Breast epithelium (tissue), 3 donors: Measurements from ENCODE around the gene TSEN15.

Experiments used
- POLR2A ChIP-seq: fragments of 450-650 bp; IDR thresholded peaks from one replicate; pipeline ENCODE4 v1.6.1; 2016; ENCODE audit warnings: antibody characterized with exemption, mild to moderate bottlenecking, moderate library complexity
- POLR2AphosphoS5 ChIP-seq, 3 donors: sonication (generic); formaldehyde crosslinking; IDR thresholded peaks; one replicate each; pipeline ENCODE4 v1.6.1; 2017; ENCODE audit warnings: antibody characterized with exemption in 3 of 3
- TF ChIP-seq, protein P1 (sequence below), 3 donors: fragments of 450-650 bp; IDR thresholded peaks; one replicate each; pipeline ENCODE4 v1.5.1; 2016 to 2017; ENCODE audit warnings: antibody characterized with exemption in 3 of 3, mild to moderate bottlenecking in 3 of 3, moderate library complexity in 3 of 3

- TF ChIP-seq, protein P1, sequence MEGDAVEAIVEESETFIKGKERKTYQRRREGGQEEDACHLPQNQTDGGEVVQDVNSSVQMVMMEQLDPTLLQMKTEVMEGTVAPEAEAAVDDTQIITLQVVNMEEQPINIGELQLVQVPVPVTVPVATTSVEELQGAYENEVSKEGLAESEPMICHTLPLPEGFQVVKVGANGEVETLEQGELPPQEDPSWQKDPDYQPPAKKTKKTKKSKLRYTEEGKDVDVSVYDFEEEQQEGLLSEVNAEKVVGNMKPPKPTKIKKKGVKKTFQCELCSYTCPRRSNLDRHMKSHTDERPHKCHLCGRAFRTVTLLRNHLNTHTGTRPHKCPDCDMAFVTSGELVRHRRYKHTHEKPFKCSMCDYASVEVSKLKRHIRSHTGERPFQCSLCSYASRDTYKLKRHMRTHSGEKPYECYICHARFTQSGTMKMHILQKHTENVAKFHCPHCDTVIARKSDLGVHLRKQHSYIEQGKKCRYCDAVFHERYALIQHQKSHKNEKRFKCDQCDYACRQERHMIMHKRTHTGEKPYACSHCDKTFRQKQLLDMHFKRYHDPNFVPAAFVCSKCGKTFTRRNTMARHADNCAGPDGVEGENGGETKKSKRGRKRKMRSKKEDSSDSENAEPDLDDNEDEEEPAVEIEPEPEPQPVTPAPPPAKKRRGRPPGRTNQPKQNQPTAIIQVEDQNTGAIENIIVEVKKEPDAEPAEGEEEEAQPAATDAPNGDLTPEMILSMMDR (IDR thresholded peaks at IDR 0.05), result no peak
- TF ChIP-seq POLR2AphosphoS5 (IDR thresholded peaks at IDR 0.05) (no peak), POLR2A (no peak)
Measured at GRCh38 chr1:184096005-184096404, 44.5 kb downstream of the TSEN15 start.
